Keratinocyte (primary cell): ENCODE data around the gene LGR4.

Source experiments
- CTCF ChIP-seq, 3 experiments: IDR thresholded peaks in 1 of 3; conservative IDR thresholded peaks in 1 of 3; optimal IDR thresholded peaks in 1 of 3; 2 replicates in 2 of 3; 3 replicates in 1 of 3; pipeline versions ENCODE3 to v1.5.1; 2011; ENCODE audit warnings: low read length in 3 of 3, mild to moderate bottlenecking in 3 of 3, moderate library complexity in 2 of 3, control low read depth in 1 of 3, inconsistent platforms in 1 of 3; ENCODE audit not compliant: insufficient read depth in 2 of 3; ENCODE audit errors: extremely low read depth in 1 of 3
- EZH2 ChIP-seq: IDR thresholded peaks from one replicate; pipeline ENCODE4 v1.6.1; 2012; ENCODE audit warnings: inconsistent platforms, mild to moderate bottlenecking, low read length, moderate library complexity

GRCh38 chr11:27330633-27331270 lies 141.8 kb downstream of the LGR4 start:
- TF ChIP-seq CTCF (optimal IDR thresholded peaks at IDR 0.05 in 1 of 3, IDR thresholded peaks at IDR 0.05 in 1 of 3, conservative IDR thresholded peaks at IDR 0.05 in 1 of 3; ENCODE audit: extremely low read depth in 1 of 3, insufficient read depth in 2 of 3, low read length in 3 of 3): no peak
- no peak for TF ChIP-seq EZH2
